Hippocampal formation (tissue), 2 donors: Measurements from ENCODE around the gene MORC4.

ENCODE experiments used
- DNase-seq, 2 donors: peaks; one replicate each; lab custom pipeline; 2025; lab: John Stamatoyannopoulos, UW

MORC4 gene

DNA sequence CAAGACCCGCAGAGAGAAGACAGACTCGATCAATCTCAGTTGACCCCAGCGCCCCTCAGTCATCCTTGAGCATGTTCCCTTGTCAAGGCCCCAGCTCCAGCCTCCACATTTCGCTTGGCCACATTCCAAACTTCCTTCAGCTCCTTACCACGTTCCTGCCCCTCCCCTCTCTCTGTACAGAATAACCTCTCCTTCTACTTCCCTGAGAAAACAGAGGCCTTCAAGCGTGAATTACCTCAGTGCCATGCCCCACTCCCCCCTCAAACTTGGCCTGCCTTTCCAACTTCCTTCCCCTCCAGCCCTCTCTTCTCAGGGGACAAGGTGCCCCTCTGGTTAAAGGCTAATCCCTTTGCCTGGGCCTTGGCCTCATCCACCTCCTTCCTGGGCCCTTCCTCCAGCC is 93.7 kb downstream of the MORC4 start:
- no peak for DNase-seq

DNA sequence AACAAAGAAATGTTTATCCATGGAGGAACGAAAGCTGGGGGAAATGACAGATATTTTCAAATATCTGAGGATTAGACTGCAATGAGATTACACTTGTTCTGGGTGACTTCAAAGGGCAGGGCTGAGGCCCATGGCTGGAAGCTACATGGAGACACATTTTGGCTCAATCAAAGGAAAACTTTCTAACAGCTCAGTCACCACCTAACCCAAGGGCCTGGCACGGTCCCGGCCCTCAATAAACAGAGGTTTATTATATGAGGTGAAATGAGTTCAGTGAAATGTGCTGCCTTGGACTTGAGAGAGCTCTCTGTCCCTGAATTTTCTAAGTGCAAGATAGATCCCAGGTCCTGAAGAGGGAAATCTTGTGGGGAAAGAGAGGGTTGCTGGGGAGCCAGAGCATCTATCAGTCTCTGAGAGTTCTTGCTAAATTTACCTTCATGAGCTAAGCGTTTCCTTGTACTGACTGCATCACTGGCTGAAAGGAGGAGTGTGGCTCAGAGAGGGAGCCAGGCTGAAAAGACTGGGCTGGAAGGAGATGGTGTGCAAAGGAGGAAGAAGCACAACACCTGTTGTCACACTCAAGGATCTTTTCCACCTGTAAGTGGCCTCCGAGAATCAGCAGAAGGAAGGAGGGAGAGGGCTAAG is 94.8 kb downstream of the MORC4 start:
- DNase-seq = no peak

DNA sequence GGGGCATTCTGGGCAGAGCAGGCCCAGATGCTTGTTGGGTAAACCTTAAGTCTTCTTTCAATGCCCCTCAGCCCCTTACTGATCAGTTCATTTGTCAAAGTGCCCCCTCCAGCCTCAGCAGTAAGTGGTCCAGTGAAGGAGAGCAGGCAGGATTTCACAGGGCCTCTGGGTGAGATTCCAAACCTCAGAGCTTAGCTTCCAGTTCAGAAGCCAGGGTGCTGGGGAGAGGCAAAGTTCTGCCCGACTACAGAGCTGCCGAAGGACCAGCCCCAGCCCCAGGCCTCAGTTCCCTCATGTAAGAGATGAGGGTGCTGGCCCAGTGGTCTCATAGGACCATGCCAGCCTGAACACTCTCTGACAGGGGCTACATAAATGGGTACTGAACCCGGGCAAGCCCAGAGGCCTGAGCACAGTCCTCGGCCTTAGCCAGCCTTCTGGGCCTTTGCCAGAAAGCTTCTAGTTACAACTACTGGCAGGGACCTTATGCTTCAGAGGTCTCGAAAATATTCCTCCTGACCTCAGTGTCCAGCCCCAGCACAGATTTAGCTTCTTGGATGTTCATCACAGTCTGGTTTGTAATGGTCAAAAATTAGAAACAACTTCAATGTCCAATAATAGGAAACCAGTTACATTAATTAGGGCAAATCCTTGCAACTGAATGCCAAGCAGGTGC is 96.0 kb downstream of the MORC4 start:
- no peak for DNase-seq

DNA sequence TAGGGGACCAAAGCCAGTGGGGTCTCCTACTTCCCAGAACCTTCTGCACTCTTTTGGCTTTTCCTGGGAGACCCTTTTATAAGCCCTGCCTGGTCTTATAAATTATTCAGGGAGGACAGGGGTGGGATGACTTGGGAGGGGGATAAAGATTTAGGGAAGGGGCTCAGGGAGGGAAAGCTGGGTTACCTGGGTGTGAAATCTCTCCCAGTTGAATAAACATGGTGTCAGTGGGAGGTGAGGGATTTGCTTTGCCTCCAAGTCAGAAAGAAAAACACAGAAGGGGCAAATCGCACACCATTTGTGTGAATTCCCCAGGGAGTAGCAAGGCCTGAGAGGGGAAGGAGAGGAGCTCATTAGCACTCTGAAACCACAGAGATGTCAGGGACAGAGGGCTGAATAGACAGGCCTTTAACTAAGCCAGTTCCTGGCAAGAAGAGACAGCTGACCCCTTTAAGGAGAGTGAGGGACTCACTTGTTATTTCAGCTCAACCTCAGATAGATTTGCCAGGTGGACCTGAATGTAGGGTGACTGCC is 96.7 kb downstream of the MORC4 start, which contains the start of gene RIPPLY1:
TSS of gene RIPPLY1 (minus strand) at position 51 of the 534 bp plus-strand sequence. CDS start 54 bp downstream, outside the sequence.
- DNase-seq = no peak

DNA sequence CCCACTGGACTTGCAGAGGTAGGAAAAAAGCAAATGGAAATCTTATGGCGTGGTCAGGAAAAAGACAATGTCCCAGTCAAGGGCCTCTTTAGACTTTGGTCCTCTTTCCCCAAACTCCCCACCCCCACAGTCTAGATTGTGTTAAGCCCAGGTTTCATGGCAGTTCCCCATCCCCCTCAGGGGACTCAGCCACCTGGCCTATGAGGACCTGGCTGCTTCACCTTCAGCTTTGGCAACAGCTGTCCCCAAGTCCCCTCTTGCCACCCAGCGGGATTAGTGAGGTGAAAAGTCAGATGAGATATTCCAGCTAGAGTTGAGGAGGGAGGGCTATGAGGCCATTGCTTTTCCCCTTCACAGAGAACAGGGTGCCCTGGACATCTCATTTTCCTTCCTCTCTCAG is 97.3 kb downstream of the MORC4 start:
- DNase-seq = no peak

DNA sequence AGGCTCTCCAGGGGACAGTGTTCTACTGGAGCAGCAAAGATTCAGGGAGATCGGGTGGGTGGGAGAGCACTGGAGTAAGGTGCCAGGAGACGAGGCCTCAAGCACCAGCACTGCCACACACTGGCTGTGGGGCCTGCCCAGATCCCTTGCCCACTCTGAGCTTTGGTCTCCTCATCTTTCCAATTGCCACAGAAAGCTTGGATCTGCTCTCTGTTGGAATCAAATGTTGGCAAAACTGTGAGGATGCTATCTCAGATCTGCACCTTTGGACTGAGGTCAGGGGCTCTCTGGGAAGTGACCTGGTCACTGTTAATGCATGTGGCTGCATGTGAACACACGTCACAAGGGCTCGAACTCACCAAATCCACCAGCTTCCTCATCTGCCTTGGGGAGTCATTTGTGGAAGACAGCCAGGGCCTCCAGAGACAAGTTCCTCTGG is 98.2 kb downstream of the MORC4 start:
- no peak for DNase-seq

DNA sequence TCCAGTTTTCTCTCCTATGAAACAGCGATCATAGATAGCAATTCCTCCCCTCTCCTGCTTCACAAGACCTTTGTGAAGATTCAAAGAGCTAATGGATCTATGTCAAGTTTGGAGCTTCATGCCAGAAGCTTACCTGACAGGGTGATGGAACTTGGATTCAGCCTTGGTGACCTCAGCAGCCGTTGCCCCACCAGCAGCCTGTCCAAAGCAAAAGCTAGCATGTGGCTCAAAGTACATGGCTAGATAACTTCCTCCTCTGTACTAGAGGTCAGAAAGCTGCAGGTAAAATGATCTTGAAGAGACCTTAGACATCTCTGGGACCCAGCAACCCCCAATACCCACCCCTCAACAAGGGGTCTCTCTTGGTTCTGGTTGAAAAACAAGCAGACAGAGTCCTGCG is 98.7 kb downstream of the MORC4 start:
- DNase-seq = no peak

DNA sequence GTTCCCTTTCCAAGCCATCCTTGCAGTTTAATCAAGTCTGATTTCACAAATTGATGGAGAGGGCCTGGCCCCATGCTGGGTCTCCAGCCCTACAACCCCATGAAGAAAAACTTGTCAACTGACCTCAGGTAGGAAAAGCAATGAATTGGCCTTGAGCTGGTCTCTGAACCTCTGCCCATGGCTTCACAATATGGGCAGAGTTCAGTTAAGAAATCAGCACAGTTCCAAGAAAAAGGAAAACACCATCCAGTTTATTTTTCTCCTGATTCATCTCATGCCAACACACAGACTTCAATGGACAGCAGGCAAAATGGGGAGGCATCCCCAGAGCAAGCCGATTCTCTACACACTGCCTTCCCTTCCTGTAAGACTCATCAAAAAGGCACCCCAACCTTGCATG is 100.2 kb downstream of the MORC4 start:
- no peak for DNase-seq

DNA sequence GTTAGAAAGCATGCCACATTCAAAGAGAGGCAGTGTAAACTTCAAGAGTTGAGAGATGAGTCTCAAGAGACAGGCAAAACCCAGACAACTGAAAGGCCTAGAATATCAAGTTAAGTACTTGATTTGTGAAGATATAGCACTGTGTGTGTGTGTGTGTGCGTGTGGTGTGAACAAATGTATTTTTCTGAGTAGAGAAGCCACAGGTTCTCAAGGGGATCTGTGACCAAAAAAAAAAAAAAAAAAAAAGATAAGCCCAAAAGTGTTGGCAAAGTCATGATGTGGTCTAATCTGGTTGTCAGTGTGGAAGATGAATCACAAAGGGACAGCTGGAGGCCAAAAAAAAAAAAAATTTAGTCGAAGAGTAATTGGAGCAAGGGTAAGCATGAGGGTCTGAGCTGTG is 100.7 kb downstream of the MORC4 start:
- no peak for DNase-seq

DNA sequence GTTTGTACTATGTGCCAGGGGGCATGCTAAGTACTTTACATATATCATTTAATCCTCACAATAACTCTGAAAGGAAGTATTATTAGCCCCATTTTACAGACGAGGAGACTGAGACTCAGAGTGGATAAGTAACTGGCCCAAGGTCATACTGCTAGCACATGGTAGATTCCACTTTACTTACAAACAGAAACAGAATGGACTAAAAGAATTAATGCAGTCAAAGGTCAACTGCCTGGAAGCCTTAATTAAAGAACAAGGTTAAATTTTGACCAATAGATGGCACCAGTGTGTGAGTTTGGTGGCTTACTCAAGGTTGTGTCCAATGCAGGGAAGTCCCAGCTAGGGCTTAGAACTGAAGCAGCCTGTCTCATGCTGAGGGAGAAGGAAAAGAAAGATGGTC is 101.5 kb downstream of the MORC4 start:
- no peak for DNase-seq

DNA sequence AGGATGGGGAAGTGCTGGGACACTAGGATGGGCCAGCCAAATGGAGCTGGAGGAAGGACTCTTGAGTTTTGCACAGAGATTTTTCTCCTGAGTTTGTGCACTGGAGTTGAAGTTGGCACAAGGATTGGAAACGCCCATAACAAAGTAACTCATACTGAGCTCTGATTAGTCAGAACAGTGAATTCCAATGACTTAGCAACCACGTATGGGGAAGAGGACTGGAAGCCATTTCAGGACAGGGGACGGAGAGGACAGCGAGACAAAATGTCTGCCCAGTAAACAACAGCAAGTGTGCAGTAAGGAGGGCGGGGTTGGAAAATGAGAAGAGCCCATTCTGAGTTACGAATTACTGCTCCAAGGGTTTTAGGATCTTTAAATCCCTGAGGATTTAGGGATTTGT is 102.8 kb downstream of the MORC4 start:
- no peak for DNase-seq

DNA sequence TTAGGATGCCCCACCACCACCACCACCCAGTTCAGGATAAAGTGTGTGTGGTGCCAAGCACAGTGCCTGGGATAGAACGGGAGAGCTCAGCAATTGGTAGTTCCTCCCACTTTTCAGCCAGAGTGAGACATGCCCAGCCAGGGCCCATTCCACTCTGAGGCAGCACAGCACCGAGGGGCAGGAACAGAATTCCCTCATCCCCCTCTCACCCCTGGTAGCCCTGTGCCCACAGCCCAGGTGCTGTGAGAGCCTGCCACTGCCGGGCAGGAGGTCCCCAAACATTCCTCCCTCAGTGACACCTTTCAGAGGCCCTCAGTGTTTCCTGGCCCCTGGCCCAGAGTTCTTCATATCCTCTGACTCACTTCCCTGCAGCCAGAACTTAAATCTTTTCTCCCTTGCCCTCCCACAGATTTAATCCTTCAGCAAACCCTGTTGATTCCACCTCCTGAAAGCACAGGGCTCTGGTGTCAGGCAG is 105.0 kb downstream of the MORC4 start:
- no peak for DNase-seq

DNA sequence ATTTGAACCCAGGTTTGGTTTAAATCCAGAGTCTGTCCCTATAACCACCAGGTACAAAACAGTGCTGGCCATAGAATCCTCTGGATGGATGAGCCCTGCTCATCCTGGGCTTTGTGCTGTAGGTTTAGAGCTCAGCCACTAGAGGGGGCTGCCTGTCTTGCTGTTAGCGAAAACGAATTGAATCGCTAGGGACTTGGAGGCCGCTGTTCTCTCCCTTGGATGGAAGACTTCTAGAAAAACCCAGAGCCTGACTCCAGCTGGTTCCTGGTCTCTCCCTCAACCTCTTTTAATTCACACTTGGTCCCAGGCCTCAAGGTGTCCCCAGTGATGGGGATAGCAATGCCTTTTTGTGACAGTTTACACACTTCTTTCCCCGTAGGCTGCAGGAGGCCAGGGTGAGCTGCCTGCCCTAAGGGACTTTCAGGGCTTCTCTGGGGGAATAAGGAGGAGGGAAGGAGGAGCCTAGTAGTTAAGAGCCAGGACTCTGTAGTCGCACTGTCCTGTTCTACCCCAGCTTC is 105.6 kb downstream of the MORC4 start:
- DNase-seq = peak; percentile 44 to 67

DNA sequence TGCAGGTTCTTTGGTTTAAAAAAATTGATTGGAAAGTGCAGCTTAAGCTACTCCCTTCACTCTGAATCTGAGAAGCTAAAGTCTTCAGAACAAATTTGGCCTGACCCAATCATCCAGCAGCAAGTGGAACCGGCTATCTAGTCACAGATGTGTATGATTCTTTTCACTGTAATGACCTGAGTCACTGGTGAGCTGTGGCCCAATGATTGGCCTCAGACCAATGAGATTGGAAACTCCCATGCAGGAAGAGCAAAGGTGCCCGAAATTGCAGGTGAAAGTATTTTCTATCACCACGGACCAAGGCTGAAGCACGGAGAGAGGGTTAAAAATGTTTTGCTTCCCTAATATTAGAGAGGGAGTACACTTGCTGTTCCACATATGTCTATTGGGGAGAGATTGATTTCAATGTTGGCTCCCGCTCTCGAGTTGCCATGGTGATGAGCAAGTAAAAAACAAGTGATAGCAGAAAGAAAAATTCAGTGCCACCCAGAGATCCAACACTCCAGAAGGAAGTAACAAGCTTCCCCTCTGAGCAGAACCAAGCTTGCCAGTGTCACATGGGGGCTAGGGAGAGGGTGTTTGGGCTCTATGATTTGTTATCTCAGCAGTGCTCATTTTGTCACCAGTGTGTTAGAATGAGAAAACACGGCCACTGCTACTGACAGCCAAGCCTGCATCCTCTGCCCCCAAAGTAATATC is 108.1 kb downstream of the MORC4 start:
- DNase-seq = no peak
